Measurements from ENCODE around the gene NT5C1A.

Gene NT5C1A

DNA sequence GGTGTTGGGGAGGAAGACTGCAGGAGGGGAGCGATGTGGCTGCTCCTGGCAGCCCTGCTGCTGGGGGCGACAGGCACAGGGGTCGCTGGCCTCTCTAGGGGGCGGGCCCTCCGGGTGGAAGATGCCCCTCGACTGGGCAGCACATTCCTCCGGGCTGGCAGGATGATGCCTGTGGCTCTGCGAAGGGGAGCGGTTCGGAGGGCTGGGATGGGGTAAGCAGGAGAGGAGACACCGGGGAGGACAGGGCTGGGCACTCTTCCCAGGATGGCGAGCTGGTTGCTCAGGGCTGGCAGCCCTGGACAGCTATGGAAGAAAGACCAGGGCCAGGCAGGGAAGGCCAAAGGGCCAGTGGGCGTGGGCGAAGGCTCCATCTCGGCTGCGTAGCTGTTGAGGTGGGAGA lies 45.3 kb downstream of the NT5C1A start:
- DNase-seq (ENCODE audit: low read depth): no peak
- no peak overlapping the region for H3K4me3 ChIP-seq (replicated peaks; ENCODE audit: low read depth, low read length)
- TF ChIP-seq, protein P1, sequence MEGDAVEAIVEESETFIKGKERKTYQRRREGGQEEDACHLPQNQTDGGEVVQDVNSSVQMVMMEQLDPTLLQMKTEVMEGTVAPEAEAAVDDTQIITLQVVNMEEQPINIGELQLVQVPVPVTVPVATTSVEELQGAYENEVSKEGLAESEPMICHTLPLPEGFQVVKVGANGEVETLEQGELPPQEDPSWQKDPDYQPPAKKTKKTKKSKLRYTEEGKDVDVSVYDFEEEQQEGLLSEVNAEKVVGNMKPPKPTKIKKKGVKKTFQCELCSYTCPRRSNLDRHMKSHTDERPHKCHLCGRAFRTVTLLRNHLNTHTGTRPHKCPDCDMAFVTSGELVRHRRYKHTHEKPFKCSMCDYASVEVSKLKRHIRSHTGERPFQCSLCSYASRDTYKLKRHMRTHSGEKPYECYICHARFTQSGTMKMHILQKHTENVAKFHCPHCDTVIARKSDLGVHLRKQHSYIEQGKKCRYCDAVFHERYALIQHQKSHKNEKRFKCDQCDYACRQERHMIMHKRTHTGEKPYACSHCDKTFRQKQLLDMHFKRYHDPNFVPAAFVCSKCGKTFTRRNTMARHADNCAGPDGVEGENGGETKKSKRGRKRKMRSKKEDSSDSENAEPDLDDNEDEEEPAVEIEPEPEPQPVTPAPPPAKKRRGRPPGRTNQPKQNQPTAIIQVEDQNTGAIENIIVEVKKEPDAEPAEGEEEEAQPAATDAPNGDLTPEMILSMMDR (IDR thresholded peaks at IDR 0.05; ENCODE audit: low read length, missing control alignments): no peak

DNA sequence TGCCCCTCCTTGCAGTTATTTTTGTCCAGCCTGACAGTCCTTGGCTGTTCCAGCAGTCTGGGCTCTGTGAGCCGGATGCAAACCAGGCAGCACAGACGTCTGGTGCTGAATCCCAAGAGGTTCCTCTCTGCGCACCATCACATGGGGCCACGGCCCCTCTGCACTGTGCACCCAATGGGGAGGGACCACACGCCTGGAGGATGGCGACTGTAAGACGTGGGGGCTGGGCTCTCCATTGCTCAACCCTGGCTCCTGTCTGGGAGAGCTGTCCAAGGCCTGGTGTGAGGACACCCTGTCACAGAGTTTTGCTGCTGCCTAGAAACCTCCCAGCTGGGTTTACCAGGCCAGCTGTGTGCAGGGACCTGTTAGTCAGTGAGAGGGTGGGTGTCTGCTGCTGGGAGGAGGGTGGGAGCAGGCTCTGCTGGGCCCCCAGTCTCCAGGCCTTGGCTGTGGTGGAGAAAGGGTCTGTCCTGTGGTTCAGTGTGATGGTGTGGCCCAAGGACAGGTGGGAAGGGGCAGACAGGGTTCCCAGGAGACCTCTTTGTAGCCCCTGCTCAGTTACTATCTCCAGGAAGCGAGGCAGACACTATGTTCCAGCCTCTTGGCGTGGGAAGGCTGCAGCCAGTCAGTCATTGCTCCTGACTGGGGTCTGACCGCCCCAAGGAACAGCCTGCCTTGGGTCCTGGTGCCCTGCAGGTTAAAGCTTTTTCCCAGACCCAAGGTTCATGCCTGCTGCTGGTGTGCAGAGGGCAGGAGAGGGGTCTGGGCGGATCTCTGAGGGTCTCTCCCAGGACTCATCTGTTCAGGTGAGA lies 46.2 kb downstream of the NT5C1A start:
- TF ChIP-seq, protein P1 (IDR thresholded peaks at IDR 0.05; ENCODE audit: low read length, missing control alignments): no peak
- DNase-seq (ENCODE audit: low read depth): peak; percentile 94
- no peak overlapping the region for H3K4me3 ChIP-seq (replicated peaks; ENCODE audit: low read depth, low read length)

GRCh38 chr1:39625009-39625408 lies 46.9 kb downstream of the NT5C1A start:
- no peak overlapping the region for H3K4me3 ChIP-seq (replicated peaks; ENCODE audit: low read depth, low read length)
- no peak for DNase-seq (ENCODE audit: low read depth)
- TF ChIP-seq, protein P1 (IDR thresholded peaks at IDR 0.05; ENCODE audit: low read length, missing control alignments): no peak

DNA sequence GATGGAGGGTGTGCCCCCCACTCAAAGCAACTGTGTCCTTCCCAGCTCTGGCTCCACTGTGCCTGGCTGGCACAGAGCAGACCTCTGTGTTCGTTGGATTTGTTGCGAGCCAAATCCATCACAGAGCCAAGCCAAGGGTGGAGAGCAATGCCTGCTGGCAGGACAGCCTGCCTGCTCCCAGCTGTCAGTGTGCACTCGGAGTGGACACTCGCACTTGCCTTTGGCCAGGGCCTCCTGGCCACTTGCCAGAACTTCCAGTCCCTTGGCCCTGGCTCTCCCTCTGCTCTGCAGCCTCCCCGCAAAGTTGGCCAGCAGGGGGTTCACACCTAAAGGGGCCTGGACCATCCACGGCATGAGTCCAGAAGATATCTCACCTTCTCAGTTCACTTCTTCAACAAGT lies 48.9 kb downstream of the NT5C1A start:
- DNase-seq (ENCODE audit: low read depth): no peak
- H3K4me3 ChIP-seq (replicated peaks; ENCODE audit: low read depth, low read length): no peak overlapping the region
- TF ChIP-seq, protein P1 (IDR thresholded peaks at IDR 0.05; ENCODE audit: low read length, missing control alignments): no peak

- no peak for DNase-seq (ENCODE audit: low read depth)
- H3K4me3 ChIP-seq (replicated peaks; ENCODE audit: low read depth, low read length): no peak overlapping the region
- TF ChIP-seq, protein P1 (IDR thresholded peaks at IDR 0.05; ENCODE audit: low read length, missing control alignments): no peak
These were observed 49.5 kb downstream of the NT5C1A start for GRCh38 chr1:39622427-39622826.

- TF ChIP-seq, protein P1 (IDR thresholded peaks at IDR 0.05; ENCODE audit: low read length, missing control alignments): no peak
- H3K4me3 ChIP-seq (replicated peaks; ENCODE audit: low read depth, low read length): no peak overlapping the region
- peak; percentile 43 for DNase-seq (ENCODE audit: low read depth)
These were observed 51.2 kb downstream of the NT5C1A start for GRCh38 chr1:39620659-39621165.
